ENCODE data around the gene STK10. TPM values are rescaled to one million over a fixed set of nuclear protein-coding genes. Genes with fewer than 3 reads are reported as not detected.
A peak's percentile ranks its signal among the peaks of the same experiment; 100 is the strongest.

Gene STK10
- polyA plus RNA-seq, 1 donor (not counting 4 experiments of a cell fraction or from before 2014, with no cell fraction given) = 19.8 TPM

DNA sequence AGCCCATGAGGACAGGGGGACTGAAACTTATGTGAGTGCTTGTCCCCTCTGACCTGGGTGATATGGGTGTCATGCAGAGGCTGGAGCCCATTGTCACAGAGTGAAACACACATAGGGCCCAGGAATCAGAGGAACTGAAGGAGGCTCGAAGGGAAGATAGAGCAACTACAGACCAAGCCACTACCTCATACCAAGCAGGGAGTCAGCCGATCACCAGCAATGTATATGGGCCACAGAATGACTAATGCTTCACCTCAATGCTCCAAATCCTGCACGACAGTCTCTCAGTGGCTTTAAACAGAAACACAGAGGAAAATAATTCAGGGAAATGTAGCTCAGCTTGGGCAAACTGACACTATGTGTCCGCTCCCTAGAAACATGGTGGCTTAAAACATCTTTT, 172.7 kb downstream of the STK10 start:
- no peak overlapping the region for H3K4me3 ChIP-seq (ENCODE audit: control insufficient read depth in 2 of 3, extremely low read depth in 1 of 3, insufficient read depth in 2 of 3, low read depth in 1 of 3, low read length in 3 of 3)
- H2AFZ ChIP-seq (ENCODE audit: control insufficient read depth, low read length) = no peak overlapping the region
- no peak overlapping the region for H3K27ac ChIP-seq (ENCODE audit: control insufficient read depth, insufficient read depth, low read length)
- no peaks in the 10 kb centered on the region for H3K9me1 ChIP-seq (ENCODE audit: control insufficient read depth, extremely low read depth, insufficient read depth, low read length)
- DNase-seq (ENCODE audit: low read depth, low spot score) (no peak), FAIRE-seq (no peak)
- no peak overlapping the region for H3K4me2 ChIP-seq (ENCODE audit: control insufficient read depth, extremely low read depth, insufficient read depth, low read depth, low read length)
- no peak overlapping the region for H3K9ac ChIP-seq (ENCODE audit: control insufficient read depth, extremely low read depth, insufficient read depth, low read length)
- no peaks in the 10 kb centered on the region for H3K9me3 ChIP-seq (ENCODE audit: control insufficient read depth, low read depth, low read length)
- H3K79me2 ChIP-seq (ENCODE audit: control insufficient read depth, insufficient read depth, low read length) = no peaks in the 10 kb centered on the region
- H4K20me1 ChIP-seq (ENCODE audit: control insufficient read depth, extremely low read depth, insufficient read depth, low read length) = no peaks in the 10 kb centered on the region
- H3K27me3 ChIP-seq (ENCODE audit: control insufficient read depth, extremely low read depth, insufficient read depth, low read length) = no peaks in the 10 kb centered on the region
- dilution Hi-C loops (cut with MboI; ENCODE audit: extremely low pct_ligation_motif_present, low sequenced_read_pairs) = no loop called here
- H3K36me3 ChIP-seq (ENCODE audit: control insufficient read depth in 2 of 2, extremely low read depth in 1 of 2, insufficient read depth in 2 of 2, low read length in 2 of 2) = no peaks in the 10 kb centered on the region
- H3K4me1 ChIP-seq (ENCODE audit: control insufficient read depth, extremely low read depth, insufficient read depth, low read length) = peaks cover under 1% of the 10 kb centered on the region
- TF ChIP-seq EZH2 (IDR thresholded peaks at IDR 0.05; ENCODE audit: low read length) = no peak

GRCh38 chr5:172010278-172010677, 177.7 kb downstream of the STK10 start:
- Histone ChIP-seq H2AFZ (ENCODE audit: control insufficient read depth, low read length) (no peak overlapping the region), H3K9me1 (ENCODE audit: control insufficient read depth, extremely low read depth, insufficient read depth, low read length) (no peaks in the 10 kb centered on the region), H3K4me1 (ENCODE audit: control insufficient read depth, extremely low read depth, insufficient read depth, low read length) (peaks cover 31% of the 10 kb centered on the region), H3K27ac (ENCODE audit: control insufficient read depth, insufficient read depth, low read length) (no peak overlapping the region), H3K79me2 (ENCODE audit: control insufficient read depth, insufficient read depth, low read length) (peaks cover 13% of the 10 kb centered on the region), H3K4me3 (ENCODE audit: control insufficient read depth in 2 of 3, extremely low read depth in 1 of 3, insufficient read depth in 2 of 3, low read depth in 1 of 3, low read length in 3 of 3) (no peak overlapping the region), H3K9ac (ENCODE audit: control insufficient read depth, extremely low read depth, insufficient read depth, low read length) (no peak overlapping the region), H3K27me3 (ENCODE audit: control insufficient read depth, extremely low read depth, insufficient read depth, low read length) (no peaks in the 10 kb centered on the region), H3K9me3 (ENCODE audit: control insufficient read depth, low read depth, low read length) (no peaks in the 10 kb centered on the region), H4K20me1 (ENCODE audit: control insufficient read depth, extremely low read depth, insufficient read depth, low read length) (no peaks in the 10 kb centered on the region), H3K36me3 (ENCODE audit: control insufficient read depth in 2 of 2, extremely low read depth in 1 of 2, insufficient read depth in 2 of 2, low read length in 2 of 2) (no peaks in the 10 kb centered on the region), H3K4me2 (ENCODE audit: control insufficient read depth, extremely low read depth, insufficient read depth, low read depth, low read length) (peak overlapping the region; percentile 0)
- FAIRE-seq (no peak), DNase-seq (ENCODE audit: low read depth, low spot score) (no peak)
- TF ChIP-seq CTCF (optimal IDR thresholded peaks at IDR 0.05 in 1 of 3, IDR thresholded peaks at IDR 0.05 in 1 of 3, conservative IDR thresholded peaks at IDR 0.05 in 1 of 3; ENCODE audit: extremely low read depth in 1 of 3, insufficient read depth in 2 of 3, low read length in 3 of 3) = peak in 2 of 3 experiments; percentile 23 to 44
- no peak for TF ChIP-seq EZH2 (IDR thresholded peaks at IDR 0.05; ENCODE audit: low read length)
- dilution Hi-C loops (cut with MboI; ENCODE audit: extremely low pct_ligation_motif_present, low sequenced_read_pairs) = no loop called here
